ENCODE results near the gene MSANTD1. TPM values are rescaled to one million over a fixed set of nuclear protein-coding genes. Genes with fewer than 3 reads are reported as not detected.

MSANTD1 gene
- total and polyA plus RNA-seq, 2 donors (not counting 1 experiment from before 2014, with no cell fraction given): 0.78 to 5.5 TPM

- no peak for TF ChIP-seq CTCF (IDR thresholded peaks at IDR 0.05)
- no peak for TF ChIP-seq EZH2 (IDR thresholded peaks at IDR 0.05; ENCODE audit: borderline replicate concordance, insufficient read depth, low read depth, low read length, poor library complexity, severe bottlenecking)
- 94% methylated on average over 9 of the region's 9 CpGs for WGBS (ENCODE audit: insufficient coverage)
- no peak overlapping the region for H2AFZ ChIP-seq (ENCODE audit: insufficient read depth, low read depth, low read length, poor library complexity, severe bottlenecking)
- H3K4me1 ChIP-seq (ENCODE audit: control insufficient read depth in 2 of 2, insufficient read depth in 2 of 2, low read length in 2 of 2): no peaks in the 10 kb centered on the region
- DNase-seq (no peak), ATAC-seq (ENCODE audit: low read depth) (no peak)
- H3K9ac ChIP-seq (ENCODE audit: low read length): no peak overlapping the region
- Mint-ChIP-seq H3K4me1 (peaks cover 1% of the 10 kb centered on the region), H3K27me3 (no peaks in the 10 kb centered on the region), H3K9me3 (ENCODE audit: insufficient read depth) (no peaks in the 10 kb centered on the region), H3K27ac (no peak overlapping the region), H3K4me3 (no peak overlapping the region)
- CTCF ChIA-PET: no interaction called here
- intact Hi-C loops (cut with micrococcal nuclease): no loop called here
- H3K27ac ChIP-seq (ENCODE audit: low read length in 2 of 2): no peak overlapping the region
- no peak overlapping the region for H3K4me2 ChIP-seq (replicated peaks; ENCODE audit: low read depth, low read length, poor library complexity, severe bottlenecking)
- no peaks in the 10 kb centered on the region for H4K20me1 ChIP-seq (ENCODE audit: control insufficient read depth, insufficient read depth, low read length, poor library complexity, severe bottlenecking)
- no peaks in the 10 kb centered on the region for H3K27me3 ChIP-seq (replicated peaks in 1 of 4; ENCODE audit: control extremely low read depth in 1 of 4, control insufficient read depth in 3 of 4, insufficient read depth in 4 of 4, low read length in 3 of 4)
- H3K36me3 ChIP-seq (replicated peaks in 1 of 2; ENCODE audit: control extremely low read depth in 1 of 2, control insufficient read depth in 1 of 2, extremely low read depth in 1 of 2, insufficient read depth in 2 of 2, low read length in 1 of 2): peaks cover 0 to 20% of the 10 kb centered on the region in 2 experiments
- no peak overlapping the region for H3K4me3 ChIP-seq (ENCODE audit: control extremely low read depth in 1 of 5, extremely low read depth in 1 of 5, insufficient read depth in 1 of 5, low read depth in 2 of 5, low read length in 4 of 5)
- H3K9me3 ChIP-seq (ENCODE audit: control extremely low read depth in 1 of 3, control insufficient read depth in 2 of 3, insufficient read depth in 1 of 3, low read length in 2 of 3): no peaks in the 10 kb centered on the region
- POLR2A ChIA-PET: no interaction called here
- no peaks in the 10 kb centered on the region for H3K79me2 ChIP-seq (ENCODE audit: control insufficient read depth, insufficient read depth, low read length)
Observed at GRCh38 chr4:3244747-3245146, 4.2 kb upstream of the MSANTD1 start.

GRCh38 chr4:3245676-3246075 is 3.3 kb upstream of the MSANTD1 start:
- intact Hi-C loops (cut with micrococcal nuclease): no loop called here
- no peak overlapping the region for H3K27ac Mint-ChIP-seq
- H3K27me3 Mint-ChIP-seq: no peaks in the 10 kb centered on the region
- Histone ChIP-seq H3K4me3 (ENCODE audit: control extremely low read depth in 1 of 5, extremely low read depth in 1 of 5, insufficient read depth in 1 of 5, low read depth in 2 of 5, low read length in 4 of 5) (no peak overlapping the region), H3K27me3 (replicated peaks in 1 of 4; ENCODE audit: control extremely low read depth in 1 of 4, control insufficient read depth in 3 of 4, insufficient read depth in 4 of 4, low read length in 3 of 4) (no peaks in the 10 kb centered on the region), H3K4me1 (ENCODE audit: control insufficient read depth in 2 of 2, insufficient read depth in 2 of 2, low read length in 2 of 2) (no peaks in the 10 kb centered on the region), H3K27ac (ENCODE audit: low read length in 2 of 2) (no peak overlapping the region), H3K9me3 (ENCODE audit: control extremely low read depth in 1 of 3, control insufficient read depth in 2 of 3, insufficient read depth in 1 of 3, low read length in 2 of 3) (no peaks in the 10 kb centered on the region), H3K79me2 (ENCODE audit: control insufficient read depth, insufficient read depth, low read length) (no peaks in the 10 kb centered on the region), H4K20me1 (ENCODE audit: control insufficient read depth, insufficient read depth, low read length, poor library complexity, severe bottlenecking) (no peaks in the 10 kb centered on the region), H3K4me2 (replicated peaks; ENCODE audit: low read depth, low read length, poor library complexity, severe bottlenecking) (no peak overlapping the region), H3K9ac (ENCODE audit: low read length) (no peak overlapping the region), H3K36me3 (replicated peaks in 1 of 2; ENCODE audit: control extremely low read depth in 1 of 2, control insufficient read depth in 1 of 2, extremely low read depth in 1 of 2, insufficient read depth in 2 of 2, low read length in 1 of 2) (peaks cover 0 to 11% of the 10 kb centered on the region in 2 experiments), H2AFZ (ENCODE audit: insufficient read depth, low read depth, low read length, poor library complexity, severe bottlenecking) (no peak overlapping the region)
- H3K4me1 Mint-ChIP-seq: peaks cover 1% of the 10 kb centered on the region
- TF ChIP-seq CTCF (IDR thresholded peaks at IDR 0.05) (no peak), EZH2 (IDR thresholded peaks at IDR 0.05; ENCODE audit: borderline replicate concordance, insufficient read depth, low read depth, low read length, poor library complexity, severe bottlenecking) (no peak)
- no peak for ATAC-seq (ENCODE audit: low read depth)
- 88% methylated on average over 3 of the region's 6 CpGs for WGBS (ENCODE audit: insufficient coverage)
- H3K4me3 Mint-ChIP-seq: no peak overlapping the region
- POLR2A ChIA-PET: no interaction called here
- no peaks in the 10 kb centered on the region for H3K9me3 Mint-ChIP-seq (ENCODE audit: insufficient read depth)
- DNase-seq: no peak
- CTCF ChIA-PET: no interaction called here

All from B cell (primary cell).